Endothelial cell of umbilical vein (primary cell): ENCODE data around the gene TERT. TPM values are rescaled to one million over a fixed set of nuclear protein-coding genes. Genes with fewer than 3 reads are reported as not detected.

Source experiments
- BruUV-seq: library from RNA; stranded (reverse); fragments of 400-500 nt; replicated peaks from 2 replicates; lab custom pipeline; 2021; lab: Mats Ljungman, UMichigan
- CTCF ChIA-PET: fragments of 300-600, 350-600 bp; sonication (Branson Sonifier 250); formaldehyde crosslinking; loops from one replicate; lab custom pipeline; 2021; ENCODE audit warnings: antibody characterized with exemption, inconsistent platforms; lab: Charles Lee
- POLR2A ChIA-PET: fragments of 300-600, 350-600 bp; sonication (Branson Sonifier 250); formaldehyde crosslinking; loops from one replicate; lab custom pipeline; 2021; ENCODE audit warnings: antibody characterized with exemption, inconsistent platforms; lab: Charles Lee
- DNase-seq: peaks from one replicate; pipeline ENCODE4 v3.0.0-alpha.2; 2011; ENCODE audit warnings: low read depth, low spot score
- FAIRE-seq: peaks from 2 replicates; lab custom pipeline; 2011; peaks lifted over from hg19 to GRCh38; lab: Jason Lieb, UNC
- H2AFZ ChIP-seq: 2 replicates; pipeline ENCODE4 v1.6.0; 2012; ENCODE audit warnings: low read depth, low read length, control low read depth, inconsistent platforms
- H3K27ac ChIP-seq: 2 replicates; pipeline ENCODE4 v1.5.1; 2011; ENCODE audit warnings: low read depth, mild to moderate bottlenecking, control low read depth, low read length, moderate library complexity; ENCODE audit not compliant: insufficient read depth
- H3K27me3 ChIP-seq, 2 experiments: 2 replicates each; pipeline versions ENCODE4 v1.6.0 to v1.6.1; 2011; ENCODE audit warnings: low read length in 2 of 2, mixed read lengths in 1 of 2; ENCODE audit not compliant: control insufficient read depth in 2 of 2, insufficient read depth in 2 of 2
- H3K36me3 ChIP-seq, 2 experiments: 2 replicates in 1 of 2; 3 replicates in 1 of 2; pipeline ENCODE4 v1.5.1; 2011; ENCODE audit warnings: low read length in 2 of 2, mild to moderate bottlenecking in 1 of 2, moderate library complexity in 1 of 2; ENCODE audit not compliant: control insufficient read depth in 2 of 2, insufficient read depth in 2 of 2; ENCODE audit errors: extremely low read depth in 1 of 2
- H3K4me1 ChIP-seq: 3 replicates; pipeline ENCODE4 v1.5.1; 2011; ENCODE audit warnings: mild to moderate bottlenecking, low read length; ENCODE audit not compliant: control insufficient read depth, insufficient read depth; ENCODE audit errors: extremely low read depth
- H3K4me2 ChIP-seq: 2 replicates; pipeline ENCODE4 v1.6.1; 2011; ENCODE audit warnings: low read length, control low read depth, mixed read lengths; ENCODE audit not compliant: insufficient read depth
- H3K4me3 ChIP-seq, 3 experiments: fragments of 200-600 bp in 1 of 3; sonication (generic), shearing (Covaris generic) in 1 of 3; replicated peaks in 1 of 3; 2 replicates each; pipeline ENCODE4 v1.5.1; 2011 to 2016; ENCODE audit warnings: control low read depth in 3 of 3, low read length in 3 of 3, mild to moderate bottlenecking in 2 of 3, inconsistent platforms in 1 of 3, low read depth in 1 of 3, moderate library complexity in 1 of 3; ENCODE audit not compliant: insufficient read depth in 1 of 3
- H3K79me2 ChIP-seq: 2 replicates; pipeline ENCODE4 v1.6.0; 2012; ENCODE audit warnings: low read length, inconsistent platforms; ENCODE audit not compliant: control insufficient read depth, insufficient read depth
- H3K9ac ChIP-seq: replicated peaks from 2 replicates; pipeline ENCODE3; 2011; ENCODE audit warnings: low read length, control low read depth; ENCODE audit not compliant: insufficient read depth; ENCODE audit errors: extremely low read depth
- H3K9me1 ChIP-seq: replicated peaks from 3 replicates; pipeline ENCODE4 v1.6.0; 2011; ENCODE audit warnings: mild to moderate bottlenecking, low read length; ENCODE audit not compliant: control insufficient read depth, insufficient read depth; ENCODE audit errors: extremely low read depth
- H3K9me3 ChIP-seq: replicated peaks from 2 replicates; pipeline ENCODE4 v1.5.1; 2012; ENCODE audit warnings: low read length, inconsistent platforms; ENCODE audit not compliant: control insufficient read depth, insufficient read depth
- H4K20me1 ChIP-seq: replicated peaks from 2 replicates; pipeline ENCODE3; 2011; ENCODE audit warnings: mild to moderate bottlenecking, low read length; ENCODE audit not compliant: control insufficient read depth, insufficient read depth; ENCODE audit errors: extremely low read depth
- CTCF ChIP-seq, 2 donors: IDR thresholded peaks; 1 replicate in 1 of 2; 2 replicates in 1 of 2; pipeline ENCODE4 v1.5.1; 2011; ENCODE audit warnings: low read length in 2 of 2, mild to moderate bottlenecking in 2 of 2, moderate library complexity in 2 of 2, control low read depth in 1 of 2, inconsistent platforms in 1 of 2, low read depth in 1 of 2; ENCODE audit not compliant: insufficient read depth in 1 of 2; ENCODE audit errors: extremely low read depth in 1 of 2
- EZH2 ChIP-seq: IDR thresholded peaks from 2 replicates; pipeline ENCODE4 v1.6.1; 2012; ENCODE audit warnings: borderline replicate concordance, low read depth, mild to moderate bottlenecking, moderate library complexity, low read length, inconsistent platforms; ENCODE audit not compliant: severe bottlenecking
- FOS ChIP-seq: IDR thresholded peaks from 2 replicates; pipeline ENCODE4 v1.6.1; 2011; ENCODE audit warnings: mild to moderate bottlenecking, low read length, moderate library complexity, borderline replicate concordance; ENCODE audit not compliant: insufficient read depth
- GATA2 ChIP-seq: IDR thresholded peaks from 2 replicates; pipeline ENCODE4 v1.7.0; 2011; ENCODE audit warnings: low read depth, mild to moderate bottlenecking, moderate library complexity, mixed read lengths, low read length; ENCODE audit not compliant: insufficient read length, insufficient read depth
- JUN ChIP-seq: IDR thresholded peaks from 2 replicates; pipeline ENCODE4 v1.6.1; 2011; ENCODE audit warnings: borderline replicate concordance, low read depth; ENCODE audit not compliant: insufficient read length, insufficient read depth
- MAX ChIP-seq: IDR thresholded peaks from 2 replicates; pipeline ENCODE4 v1.6.1; 2011; ENCODE audit not compliant: insufficient read depth, insufficient read length
- MYC ChIP-seq: IDR thresholded peaks from one replicate; pipeline ENCODE4 v1.6.1; 2011; ENCODE audit warnings: mild to moderate bottlenecking, low read depth, low read length
- POLR2A ChIP-seq: IDR thresholded peaks from 2 replicates; pipeline ENCODE4 v1.6.1; 2012; ENCODE audit warnings: low read depth, mild to moderate bottlenecking, control low read depth, low read length
- POLR2AphosphoS5 ChIP-seq: IDR thresholded peaks from 2 replicates; pipeline ENCODE4 v1.6.1; 2012; ENCODE audit warnings: low read depth, mild to moderate bottlenecking, control low read depth, low read length, moderate library complexity; ENCODE audit not compliant: insufficient read depth
- dilution Hi-C: fragments of 300-500 bp; cut with MboI; formaldehyde crosslinking; loops from one replicate; pipeline ENCODE4 v1.15.0; 2019; ENCODE audit warnings: low sequenced_read_pairs; ENCODE audit not compliant: extremely low pct_ligation_motif_present
- intact Hi-C: fragments of 100-400 bp; cut with micrococcal nuclease; formaldehyde crosslinking; loops from one replicate; pipeline ENCODE4 v1.10.0; 2022
- polyA plus RNA-seq, 4 experiments: library from polyadenylated mRNA; depleted of rRNA in 3 of 4; stranded (reverse) in 3 of 4; unstranded in 1 of 4; fragments of >200 nt; gene quantifications; 2 replicates each; pipeline versions ENCODE4 v1.2.1 to v1.2.3, GENCODE V29; 2011 to 2012; ENCODE audit warnings: missing spikeins in 1 of 4
- total RNA-seq: library from RNA; stranded (reverse); gene quantifications from 2 replicates; pipeline ENCODE4 v1.2.3, GENCODE V29; 2021

TERT gene
- total and polyA plus RNA-seq, 2 donors (not counting 3 experiments of a cell fraction or from before 2014, with no cell fraction given), result 0.04 TPM; not detected in 1

DNA sequence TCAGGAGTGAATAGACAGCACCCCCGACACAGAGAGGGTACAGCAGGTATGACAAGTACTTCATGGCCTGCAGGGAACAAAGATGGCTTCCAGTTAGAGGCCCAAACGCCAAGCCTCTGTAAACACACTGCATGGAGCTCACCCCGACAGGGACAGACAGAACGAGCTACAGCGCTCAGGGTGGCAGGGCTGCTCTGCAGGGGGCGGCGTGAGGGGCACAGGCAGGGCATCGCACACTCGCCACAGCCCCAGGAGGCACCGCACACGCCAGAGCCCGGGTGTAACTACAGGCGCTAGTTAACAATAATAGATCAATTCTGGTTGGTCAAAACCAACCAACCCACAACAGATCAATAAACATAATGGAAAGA is 28.9 kb upstream of the TERT start:
- DNase-seq (no peak), FAIRE-seq (no peak)
- Histone ChIP-seq H3K79me2 (no peaks in the 10 kb centered on the region), H3K27me3 (no peaks in the 10 kb centered on the region), H3K9ac (no peak overlapping the region), H3K9me3 (no peaks in the 10 kb centered on the region), H3K4me2 (no peak overlapping the region), H3K4me3 (no peak overlapping the region), H3K4me1 (no peaks in the 10 kb centered on the region), H3K27ac (no peak overlapping the region), H2AFZ (no peak overlapping the region), H4K20me1 (no peaks in the 10 kb centered on the region), H3K9me1 (no peaks in the 10 kb centered on the region), H3K36me3 (peaks cover 8 to 58% of the 10 kb centered on the region in 2 experiments)
- ChIA-PET POLR2A (no interaction called here), CTCF (interaction anchor here (1.1 kb wide), 1 partner anchor 149 kb away, joined by 3 read pairs; no protein-coding TSS in a partner anchor)
- intact Hi-C loops (no loop called here), dilution Hi-C loops (no loop called here)
- no TSS peak for BruUV-seq
- TF ChIP-seq MAX (no peak), EZH2 (no peak), JUN (no peak), GATA2 (no peak)

DNA sequence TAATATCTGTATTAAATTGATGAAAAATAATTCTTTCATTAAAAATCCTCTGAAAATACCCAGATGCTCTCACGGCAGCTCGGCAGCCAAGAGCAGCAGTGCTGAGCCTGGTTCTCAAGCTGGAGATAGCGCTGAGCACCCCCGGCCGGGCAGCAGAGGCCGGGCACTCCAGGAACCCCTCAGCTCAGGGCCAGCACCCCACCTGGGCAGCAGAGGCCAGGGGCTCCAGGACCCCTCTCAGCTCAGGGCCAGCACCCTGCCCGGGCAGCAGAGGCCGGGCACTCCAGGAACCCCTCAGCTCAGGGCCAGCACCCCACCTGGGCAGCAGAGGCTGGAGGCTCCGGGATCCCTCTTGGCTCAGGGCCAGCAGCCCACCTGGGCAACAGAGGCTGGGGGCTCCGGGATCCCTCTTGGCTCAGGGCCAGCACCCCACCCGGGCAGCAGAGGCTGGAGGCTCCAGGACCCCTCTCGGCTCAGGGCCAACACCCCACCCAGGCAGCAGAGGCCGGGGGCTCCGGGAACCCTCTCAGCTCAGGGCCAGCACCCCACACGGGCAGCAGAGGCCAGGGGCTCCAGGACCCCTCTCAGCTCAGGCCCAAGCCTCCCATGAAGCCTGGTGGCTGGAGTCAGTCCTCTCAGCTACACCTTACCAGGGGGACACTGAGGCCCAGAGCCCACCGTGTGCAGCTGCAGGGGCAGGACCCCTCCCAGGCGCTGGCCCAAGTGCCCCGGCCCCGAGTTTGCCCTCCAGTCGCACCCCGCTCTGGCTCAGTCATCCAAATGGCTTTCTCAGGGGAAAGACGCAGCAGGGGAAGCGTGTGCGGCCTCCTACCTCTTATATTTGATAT is 28.3 kb upstream of the TERT start:
- Histone ChIP-seq H3K9me3 (no peaks in the 10 kb centered on the region), H3K36me3 (peaks cover 11 to 59% of the 10 kb centered on the region in 2 experiments), H3K4me3 (no peak overlapping the region), H3K79me2 (no peaks in the 10 kb centered on the region), H4K20me1 (no peaks in the 10 kb centered on the region), H3K4me2 (no peak overlapping the region), H3K9ac (no peak overlapping the region), H3K4me1 (no peaks in the 10 kb centered on the region), H3K27ac (no peak overlapping the region), H2AFZ (no peak overlapping the region), H3K27me3 (no peaks in the 10 kb centered on the region), H3K9me1 (no peaks in the 10 kb centered on the region)
- DNase-seq (no peak), FAIRE-seq (no peak)
- dilution Hi-C loops, result no loop called here
- TF ChIP-seq FOS (no peak), POLR2A (no peak), MYC (no peak), MAX (no peak), EZH2 (no peak), GATA2 (no peak), POLR2AphosphoS5 (no peak), CTCF (IDR thresholded peaks at IDR 0.05; ENCODE audit: extremely low read depth in 1 of 2, insufficient read depth in 1 of 2, low read depth in 1 of 2, low read length in 2 of 2) (no peak), JUN (no peak)
- ChIA-PET POLR2A (no interaction called here), CTCF (interaction anchor here (1.1 kb wide), 1 partner anchor 149 kb away, joined by 3 read pairs; no protein-coding TSS in a partner anchor)
- no TSS peak for BruUV-seq
- intact Hi-C loops, result no loop called here
